ENCODE measurements around the gene CKAP4. TPM values are rescaled to one million over a fixed set of nuclear protein-coding genes. Genes with fewer than 3 reads are reported as not detected.
A peak's percentile ranks its signal among the peaks of the same experiment; 100 is the strongest.

Gene CKAP4
- total and polyA plus RNA-seq, 2 donors (not counting 1 experiment from before 2014, with no cell fraction given) = 7.4 to 29.2 TPM

GRCh38 chr12:106254724-106255123 lies 6.9 kb upstream of the CKAP4 start:
- Histone ChIP-seq H3K4me2 (replicated peaks; ENCODE audit: low read depth, low read length, poor library complexity, severe bottlenecking) (no peak overlapping the region), H3K27me3 (replicated peaks in 1 of 4; ENCODE audit: control extremely low read depth in 1 of 4, control insufficient read depth in 3 of 4, insufficient read depth in 4 of 4, low read length in 3 of 4) (peaks cover 0 to 10% (median 0%) of the 10 kb centered on the region in 4 experiments), H3K4me3 (ENCODE audit: control extremely low read depth in 1 of 5, extremely low read depth in 1 of 5, insufficient read depth in 1 of 5, low read depth in 2 of 5, low read length in 4 of 5) (no peak overlapping the region), H3K4me1 (ENCODE audit: control insufficient read depth in 2 of 2, insufficient read depth in 2 of 2, low read length in 2 of 2) (peaks cover 6 to 22% of the 10 kb centered on the region in 2 donors), H3K79me2 (ENCODE audit: control insufficient read depth, insufficient read depth, low read length) (no peaks in the 10 kb centered on the region), H3K9me3 (ENCODE audit: control extremely low read depth in 1 of 3, control insufficient read depth in 2 of 3, insufficient read depth in 1 of 3, low read length in 2 of 3) (peaks cover 0 to 3% (median 0%) of the 10 kb centered on the region in 3 donors), H4K20me1 (ENCODE audit: control insufficient read depth, insufficient read depth, low read length, poor library complexity, severe bottlenecking) (no peaks in the 10 kb centered on the region), H3K27ac (ENCODE audit: low read length in 2 of 2) (no peak overlapping the region), H3K9ac (ENCODE audit: low read length) (no peak overlapping the region), H2AFZ (ENCODE audit: insufficient read depth, low read depth, low read length, poor library complexity, severe bottlenecking) (no peak overlapping the region), H3K36me3 (replicated peaks in 1 of 2; ENCODE audit: control extremely low read depth in 1 of 2, control insufficient read depth in 1 of 2, extremely low read depth in 1 of 2, insufficient read depth in 2 of 2, low read length in 1 of 2) (no peaks in the 10 kb centered on the region)
- Mint-ChIP-seq H3K27ac (no peak overlapping the region), H3K4me3 (no peak overlapping the region), H3K9me3 (ENCODE audit: insufficient read depth) (no peaks in the 10 kb centered on the region), H3K27me3 (no peaks in the 10 kb centered on the region), H3K4me1 (peaks cover 24% of the 10 kb centered on the region)
- DNase-seq (no peak), ATAC-seq (ENCODE audit: low read depth) (no peak)
- intact Hi-C loops (cut with micrococcal nuclease) = no loop called here
- WGBS (ENCODE audit: insufficient coverage) = 100% methylated on average over 3 of the region's 3 CpGs
- POLR2A ChIA-PET = no interaction called here
- CTCF ChIA-PET = interaction anchor here (1.2 to 9.0 kb wide), 6 partner anchors 25 to 47 kb away, joined by 3 to 58 read pairs (median 3); no protein-coding TSS in a partner anchor
- TF ChIP-seq CTCF (IDR thresholded peaks at IDR 0.05) (no peak), EZH2 (IDR thresholded peaks at IDR 0.05; ENCODE audit: borderline replicate concordance, insufficient read depth, low read depth, low read length, poor library complexity, severe bottlenecking) (no peak)

- no peaks in the 10 kb centered on the region for H3K9me3 ChIP-seq (ENCODE audit: control extremely low read depth in 1 of 3, control insufficient read depth in 2 of 3, insufficient read depth in 1 of 3, low read length in 2 of 3)
- H3K27me3 ChIP-seq (replicated peaks in 1 of 4; ENCODE audit: control extremely low read depth in 1 of 4, control insufficient read depth in 3 of 4, insufficient read depth in 4 of 4, low read length in 3 of 4) = peaks cover 0 to 2% (median 0%) of the 10 kb centered on the region in 4 experiments
- Mint-ChIP-seq H3K4me3 (no peak overlapping the region), H3K9me3 (ENCODE audit: insufficient read depth) (no peaks in the 10 kb centered on the region), H3K4me1 (peaks cover 37% of the 10 kb centered on the region), H3K27me3 (no peaks in the 10 kb centered on the region), H3K27ac (peak overlapping the region; percentile 62)
- DNase-seq = no peak
- H2AFZ ChIP-seq (ENCODE audit: insufficient read depth, low read depth, low read length, poor library complexity, severe bottlenecking) = no peak overlapping the region
- no peaks in the 10 kb centered on the region for H4K20me1 ChIP-seq (ENCODE audit: control insufficient read depth, insufficient read depth, low read length, poor library complexity, severe bottlenecking)
- peaks cover 21 to 39% of the 10 kb centered on the region in 2 donors for H3K4me1 ChIP-seq (ENCODE audit: control insufficient read depth in 2 of 2, insufficient read depth in 2 of 2, low read length in 2 of 2)
- H3K36me3 ChIP-seq (replicated peaks in 1 of 2; ENCODE audit: control extremely low read depth in 1 of 2, control insufficient read depth in 1 of 2, extremely low read depth in 1 of 2, insufficient read depth in 2 of 2, low read length in 1 of 2) = no peaks in the 10 kb centered on the region
- no peak for ATAC-seq (ENCODE audit: low read depth)
- WGBS (ENCODE audit: insufficient coverage) = 100% methylated on average over 2 of the region's 6 CpGs
- no peak overlapping the region for H3K9ac ChIP-seq (ENCODE audit: low read length)
- no peak for TF ChIP-seq EZH2 (IDR thresholded peaks at IDR 0.05; ENCODE audit: borderline replicate concordance, insufficient read depth, low read depth, low read length, poor library complexity, severe bottlenecking)
- no peak for TF ChIP-seq CTCF (IDR thresholded peaks at IDR 0.05)
- H3K4me3 ChIP-seq (ENCODE audit: control extremely low read depth in 1 of 5, extremely low read depth in 1 of 5, insufficient read depth in 1 of 5, low read depth in 2 of 5, low read length in 4 of 5) = no peak overlapping the region
- CTCF ChIA-PET = interaction anchor here (0.6 to 9.0 kb wide), 10 partner anchors 8 to 106 kb away, joined by 3 to 58 read pairs (median 6); partner anchors contain the start of gene POLR3B
- no peak overlapping the region for H3K4me2 ChIP-seq (replicated peaks; ENCODE audit: low read depth, low read length, poor library complexity, severe bottlenecking)
- no peak overlapping the region for H3K27ac ChIP-seq (ENCODE audit: low read length in 2 of 2)
- H3K79me2 ChIP-seq (ENCODE audit: control insufficient read depth, insufficient read depth, low read length) = no peaks in the 10 kb centered on the region
- POLR2A ChIA-PET = interaction anchor here (0.6 to 7.0 kb wide), 3 partner anchors 26 to 895 kb away, joined by 3 to 62 read pairs (median 4); partner anchors contain the start of gene TCP11L2
- intact Hi-C loops (cut with micrococcal nuclease) = no loop called here
Observed at GRCh38 chr12:106251631-106252455, 4.0 kb upstream of the CKAP4 start.

Data from B cell (primary cell).